B cell (primary cell): ENCODE measurements around the gene PRAF2. TPM values are rescaled to one million over a fixed set of nuclear protein-coding genes. Genes with fewer than 3 reads are reported as not detected.

Source experiments
- ATAC-seq: fragments of 200-7000 bp; cut with Tn5 transposase; one replicate; pipeline ENCODE4 v1.10.0; 2021; ENCODE audit warnings: low read depth, mild to moderate bottlenecking, moderate number of reproducible peaks, moderate library complexity
- CTCF ChIA-PET: fragments of 350-600 bp; sonication (Branson Sonifier 250); formaldehyde crosslinking; loops from one replicate; lab custom pipeline; 2021; ENCODE audit warnings: antibody characterized with exemption, inconsistent platforms; lab: Charles Lee
- POLR2A ChIA-PET: fragments of 350-600 bp; sonication (Branson Sonifier 250); formaldehyde crosslinking; loops from one replicate; lab custom pipeline; 2021; ENCODE audit warnings: antibody characterized with exemption; lab: Charles Lee
- DNase-seq: peaks from one replicate; pipeline ENCODE4 v3.0.0; 2013
- H2AFZ ChIP-seq: 2 replicates; pipeline ENCODE4 v1.6.1; 2012; ENCODE audit warnings: mild to moderate bottlenecking, low read depth, low read length; ENCODE audit not compliant: insufficient read depth, poor library complexity, severe bottlenecking
- H3K27ac ChIP-seq, 2 donors: 1 replicate in 1 of 2; 2 replicates in 1 of 2; pipeline ENCODE4 v1.5.1; 2012 to 2013; ENCODE audit warnings: low read length in 2 of 2, mild to moderate bottlenecking in 2 of 2, moderate library complexity in 1 of 2
- H3K27me3 ChIP-seq, 4 experiments: fragments of 200-600 bp in 1 of 4; sonication (generic) in 1 of 4; replicated peaks in 1 of 4; 1 replicate in 2 of 4; 2 replicates in 2 of 4; pipeline versions ENCODE4 v1.6.1 to v1.7.0; 2013 to 2016; ENCODE audit warnings: low read length in 3 of 4, mild to moderate bottlenecking in 2 of 4, mixed read lengths in 1 of 4, moderate library complexity in 1 of 4; ENCODE audit not compliant: insufficient read depth in 4 of 4, control insufficient read depth in 3 of 4; ENCODE audit errors: control extremely low read depth in 1 of 4
- H3K36me3 ChIP-seq, 2 experiments: replicated peaks in 1 of 2; 1 replicate in 1 of 2; 2 replicates in 1 of 2; pipeline versions ENCODE4 v1.6.1 to v1.7.1; 2013; ENCODE audit warnings: low read length in 1 of 2; ENCODE audit not compliant: insufficient read depth in 2 of 2, control insufficient read depth in 1 of 2; ENCODE audit errors: control extremely low read depth in 1 of 2, extremely low read depth in 1 of 2
- H3K4me1 ChIP-seq, 2 donors: fragments of 200-600 bp in 1 of 2; sonication (generic) in 1 of 2; 1 replicate in 1 of 2; 2 replicates in 1 of 2; pipeline versions ENCODE4 v1.5.1 to v1.6.1; 2013 to 2017; ENCODE audit warnings: low read length in 2 of 2; ENCODE audit not compliant: control insufficient read depth in 2 of 2, insufficient read depth in 2 of 2
- H3K4me2 ChIP-seq: replicated peaks from 2 replicates; pipeline ENCODE3; 2012; ENCODE audit warnings: mild to moderate bottlenecking, low read depth, low read length; ENCODE audit not compliant: poor library complexity, severe bottlenecking
- H3K4me3 ChIP-seq, 5 experiments: fragments of 200-600 bp in 1 of 5; sonication (generic) in 1 of 5; 1 replicate in 3 of 5; 2 replicates in 2 of 5; pipeline versions ENCODE4 v1.5.1 to v1.7.0; 2011 to 2016; ENCODE audit warnings: low read length in 4 of 5, mild to moderate bottlenecking in 4 of 5, low read depth in 2 of 5, control low read depth in 1 of 5, moderate library complexity in 1 of 5; ENCODE audit not compliant: insufficient read depth in 1 of 5; ENCODE audit errors: control extremely low read depth in 1 of 5, extremely low read depth in 1 of 5
- H3K79me2 ChIP-seq: fragments of 200-600 bp; sonication (generic); one replicate; pipeline ENCODE4 v1.6.0; 2016; ENCODE audit warnings: low read length; ENCODE audit not compliant: control insufficient read depth, insufficient read depth
- H3K9ac ChIP-seq: fragments of 200-600 bp; sonication (generic); 2 replicates; pipeline ENCODE4 v1.6.1; 2017; ENCODE audit warnings: mild to moderate bottlenecking, low read length, moderate library complexity
- H3K9me3 ChIP-seq, 3 donors: one replicate each; pipeline versions ENCODE4 v1.6.1 to v1.7.1; 2013; ENCODE audit warnings: low read length in 2 of 3; ENCODE audit not compliant: control insufficient read depth in 2 of 3, insufficient read depth in 1 of 3; ENCODE audit errors: control extremely low read depth in 1 of 3
- H4K20me1 ChIP-seq: 2 replicates; pipeline ENCODE4 v1.6.0; 2012; ENCODE audit warnings: mild to moderate bottlenecking, low read length; ENCODE audit not compliant: insufficient read depth, control insufficient read depth, poor library complexity, severe bottlenecking
- H3K27ac Mint-ChIP-seq: one replicate; pipeline ENCODE4 v1.8.0; 2021; ENCODE audit warnings: mixed read lengths
- H3K27me3 Mint-ChIP-seq: one replicate; pipeline ENCODE4 v1.8.0; 2021; ENCODE audit warnings: mixed read lengths
- H3K4me1 Mint-ChIP-seq: one replicate; pipeline ENCODE4 v1.8.0; 2021; ENCODE audit warnings: mixed read lengths
- H3K4me3 Mint-ChIP-seq: one replicate; pipeline ENCODE4 v1.8.0; 2021; ENCODE audit warnings: mixed read lengths
- H3K9me3 Mint-ChIP-seq: one replicate; pipeline ENCODE4 v1.8.0; 2022; ENCODE audit warnings: mixed read lengths; ENCODE audit not compliant: insufficient read depth
- EZH2 ChIP-seq: IDR thresholded peaks from 2 replicates; pipeline ENCODE4 v1.6.1; 2012; ENCODE audit warnings: borderline replicate concordance, low read depth, mild to moderate bottlenecking, moderate library complexity, low read length; ENCODE audit not compliant: insufficient read depth, poor library complexity, severe bottlenecking
- WGBS: methylation state at CpG from one replicate; pipeline ENCODE4 v1.1.5; 2013; ENCODE audit warnings: missing lambda C conversion rate; ENCODE audit not compliant: insufficient coverage; 5-methylcytosine and 5-hydroxymethylcytosine counted together
- intact Hi-C: fragments of 100-400 bp; cut with micrococcal nuclease; formaldehyde crosslinking; loops from one replicate; pipeline ENCODE4 v1.10.0; 2022
- polyA plus RNA-seq: library from polyadenylated mRNA; depleted of rRNA; stranded (reverse); fragments of >200 nt; gene quantifications from 2 replicates; pipeline ENCODE4 v1.2.3, GENCODE V29; 2012
- total RNA-seq, 2 donors: library from RNA; stranded (reverse); fragments of 120-200 nt in 1 of 2; gene quantifications; 1 replicate in 1 of 2; 2 replicates in 1 of 2; pipeline versions ENCODE4 v1.2.3 to v1.2.4, GENCODE V29; 2013 to 2022
- TF ChIP-seq, protein P1 (sequence below): fragments of 200-600 bp; IDR thresholded peaks from one replicate; pipeline ENCODE4 v1.8.0; 2022; ENCODE audit warnings: antibody characterized with exemption, mild to moderate bottlenecking

The PRAF2 gene
- total and polyA plus RNA-seq, 2 donors (not counting 1 experiment from before 2014, with no cell fraction given) = 19.0 to 19.4 TPM

DNA sequence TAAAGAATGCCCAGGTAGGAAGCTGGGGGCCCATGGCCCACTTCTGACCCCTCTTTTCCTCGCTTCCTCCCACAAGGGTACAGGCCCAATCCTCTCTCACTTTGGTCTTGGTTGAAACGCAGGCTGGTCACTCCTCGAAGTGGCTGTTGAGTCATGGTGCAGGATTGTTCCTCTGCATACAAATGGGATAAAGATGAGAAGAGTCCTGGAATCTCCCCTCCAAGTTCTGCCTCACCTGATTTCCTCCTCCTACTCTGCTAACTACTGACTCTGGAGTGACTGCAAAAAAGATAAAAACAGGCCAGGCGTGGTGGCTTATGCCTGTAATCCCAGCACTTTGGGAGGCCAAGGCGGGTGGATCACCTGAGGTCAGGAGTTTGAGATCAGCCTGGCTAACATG lies 4.1 kb upstream of the PRAF2 start:
- TF ChIP-seq EZH2 = no peak
- TF ChIP-seq, protein P1, sequence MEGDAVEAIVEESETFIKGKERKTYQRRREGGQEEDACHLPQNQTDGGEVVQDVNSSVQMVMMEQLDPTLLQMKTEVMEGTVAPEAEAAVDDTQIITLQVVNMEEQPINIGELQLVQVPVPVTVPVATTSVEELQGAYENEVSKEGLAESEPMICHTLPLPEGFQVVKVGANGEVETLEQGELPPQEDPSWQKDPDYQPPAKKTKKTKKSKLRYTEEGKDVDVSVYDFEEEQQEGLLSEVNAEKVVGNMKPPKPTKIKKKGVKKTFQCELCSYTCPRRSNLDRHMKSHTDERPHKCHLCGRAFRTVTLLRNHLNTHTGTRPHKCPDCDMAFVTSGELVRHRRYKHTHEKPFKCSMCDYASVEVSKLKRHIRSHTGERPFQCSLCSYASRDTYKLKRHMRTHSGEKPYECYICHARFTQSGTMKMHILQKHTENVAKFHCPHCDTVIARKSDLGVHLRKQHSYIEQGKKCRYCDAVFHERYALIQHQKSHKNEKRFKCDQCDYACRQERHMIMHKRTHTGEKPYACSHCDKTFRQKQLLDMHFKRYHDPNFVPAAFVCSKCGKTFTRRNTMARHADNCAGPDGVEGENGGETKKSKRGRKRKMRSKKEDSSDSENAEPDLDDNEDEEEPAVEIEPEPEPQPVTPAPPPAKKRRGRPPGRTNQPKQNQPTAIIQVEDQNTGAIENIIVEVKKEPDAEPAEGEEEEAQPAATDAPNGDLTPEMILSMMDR = no peak
- H2AFZ ChIP-seq = no peak overlapping the region
- no peak overlapping the region for H3K4me2 ChIP-seq
- H3K9me3 ChIP-seq = peaks cover 0 to 11% (median 0%) of the 10 kb centered on the region in 3 donors
- H3K9me3 Mint-ChIP-seq = no peaks in the 10 kb centered on the region
- no peak overlapping the region for H3K4me3 ChIP-seq
- H3K4me1 ChIP-seq = peaks cover 6 to 21% of the 10 kb centered on the region in 2 donors
- ChIA-PET CTCF (no interaction called here), POLR2A (no interaction called here)
- no peak overlapping the region for H3K4me3 Mint-ChIP-seq
- peaks cover 26% of the 10 kb centered on the region for H3K4me1 Mint-ChIP-seq
- no peak for DNase-seq
- no peaks in the 10 kb centered on the region for H3K27me3 ChIP-seq
- no peaks in the 10 kb centered on the region for H3K79me2 ChIP-seq
- no CpG with 5 or more reads among the region's 5 CpGs for WGBS
- H3K36me3 ChIP-seq = no peaks in the 10 kb centered on the region
- no peak overlapping the region for H3K9ac ChIP-seq
- no peaks in the 10 kb centered on the region for H3K27me3 Mint-ChIP-seq
- no peaks in the 10 kb centered on the region for H4K20me1 ChIP-seq
- no peak overlapping the region for H3K27ac ChIP-seq
- no peak for ATAC-seq
- intact Hi-C loops = loop anchor here (2.0 kb wide), 1 partner anchor 75 kb away; the partner anchor contains the start of gene GRIPAP1
- H3K27ac Mint-ChIP-seq = no peak overlapping the region

GRCh38 chrX:49075347-49075746 lies 1.5 kb upstream of the PRAF2 start:
- CTCF ChIA-PET = no interaction called here
- Mint-ChIP-seq H3K4me1 (peaks cover 31% of the 10 kb centered on the region), H3K27me3 (no peaks in the 10 kb centered on the region), H3K4me3 (no peak overlapping the region), H3K27ac (no peak overlapping the region), H3K9me3 (no peaks in the 10 kb centered on the region)
- intact Hi-C loops = no loop called here
- H3K27ac ChIP-seq = no peak overlapping the region
- H4K20me1 ChIP-seq = no peaks in the 10 kb centered on the region
- no peak overlapping the region for H3K4me3 ChIP-seq
- H3K36me3 ChIP-seq = no peaks in the 10 kb centered on the region
- POLR2A ChIA-PET = no interaction called here
- ATAC-seq (no peak), DNase-seq (no peak)
- H3K4me2 ChIP-seq = no peak overlapping the region
- H3K4me1 ChIP-seq = peaks cover 6 to 26% of the 10 kb centered on the region in 2 donors
- no peak overlapping the region for H2AFZ ChIP-seq
- H3K27me3 ChIP-seq = no peaks in the 10 kb centered on the region
- peaks cover 0 to 11% (median 0%) of the 10 kb centered on the region in 3 donors for H3K9me3 ChIP-seq
- no peaks in the 10 kb centered on the region for H3K79me2 ChIP-seq
- no peak overlapping the region for H3K9ac ChIP-seq
- TF ChIP-seq, protein P1 = no peak
- no peak for TF ChIP-seq EZH2
- 100% methylated on average over 8 of the region's 13 CpGs for WGBS
